ENCODE measurements around the gene C6orf136.

GRCh38 chr6:30683183-30683979, 36.4 kb downstream of the C6orf136 start:
- TF ChIP-seq POLR2A (IDR thresholded peaks at IDR 0.05; ENCODE audit: low read length) (no peak), GATA1 (IDR thresholded peaks at IDR 0.05; ENCODE audit: low read depth, low read length) (no peak)
